ENCODE data around the gene PYURF. TPM values are rescaled to one million over a fixed set of nuclear protein-coding genes. Genes with fewer than 3 reads are reported as not detected.

PYURF gene
- total RNA-seq, 1 donor from 2014 or later = 67.0 TPM

GRCh38 chr4:88511236-88511635 is 12.3 kb downstream of the PYURF start:
- no peak for DNase-seq (ENCODE audit: low spot score)

GRCh38 chr4:88503344-88503743 is 20.2 kb downstream of the PYURF start:
- no peak for DNase-seq (ENCODE audit: low spot score)

GRCh38 chr4:88497859-88498409 is 25.6 kb downstream of the PYURF start:
- no peak for DNase-seq (ENCODE audit: low spot score)

- DNase-seq (ENCODE audit: low spot score) = no peak
Measured at GRCh38 chr4:88489100-88489761, 34.3 kb downstream of the PYURF start.

- no peak for DNase-seq (ENCODE audit: low spot score)
Measured at GRCh38 chr4:88481537-88481936, 42.0 kb downstream of the PYURF start.

- no peak for DNase-seq (ENCODE audit: low spot score)
Measured at GRCh38 chr4:88478247-88478646, 45.3 kb downstream of the PYURF start.

- no peak for DNase-seq (ENCODE audit: low spot score)
Measured at GRCh38 chr4:88477229-88477860, 46.2 kb downstream of the PYURF start.

Other genes starting within 250 kb of the PYURF start
- gene PPM1K, start 239.2 kb downstream of the PYURF start, total RNA-seq = 14.2 TPM
- 10.1 TPM for gene HERC6, start 144.9 kb downstream of the PYURF start, total RNA-seq
- 3.0 TPM for gene HERC5, start 66.7 kb downstream of the PYURF start, total RNA-seq
- 34.6 TPM for gene HERC3, start 68.7 kb upstream of the PYURF start, total RNA-seq
- gene NAP1L5, start 174.1 kb upstream of the PYURF start, total RNA-seq = 9.4 TPM

Data from ureter (tissue), 1 donor.